Erythroblast (primary cell): ENCODE data around the gene IGFBP4.

Experiments
- GATA1 ChIP-seq: IDR thresholded peaks from 2 replicates; pipeline ENCODE4 v1.6.1; 2011; ENCODE audit warnings: low read depth, mild to moderate bottlenecking, control low read depth, low read length, moderate library complexity
- POLR2A ChIP-seq: IDR thresholded peaks from 2 replicates; pipeline ENCODE4 v1.6.1; 2011; ENCODE audit warnings: mild to moderate bottlenecking, low read length

- TF ChIP-seq POLR2A (no peak), GATA1 (no peak)
Measured at GRCh38 chr17:40430272-40431230, 12.7 kb upstream of the IGFBP4 start.
